CD4-positive, alpha-beta T cell treated with Interleukin-15 for 4 hours (primary cell): ENCODE data around the gene NT5C3B.
"Not testable (repeated sequence)": the region's sequence is repeated elsewhere in the genome, so short reads cannot be mapped to it uniquely, and the experiment has no call there.

ENCODE experiments used
- DNase-seq: peaks from one replicate; pipeline ENCODE4 v3.0.0-alpha.2; 2020; ENCODE audit warnings: low spot score

The NT5C3B gene

GRCh38 chr17:41835800-41836549, at the start of gene NT5C3B:
Gene NT5C3B (minus strand): TSS chr17:41836232. CDS start chr17:41836193, 39 bp downstream.
- peak; percentile 39 for DNase-seq

- DNase-seq: no peak
These were observed 49.7 kb upstream of the NT5C3B start for GRCh38 chr17:41885733-41886132.

- DNase-seq: no peak
These were observed 46.7 kb upstream of the NT5C3B start for GRCh38 chr17:41882756-41883155.

GRCh38 chr17:41880130-41880529, 44.1 kb upstream of the NT5C3B start:
- no peak for DNase-seq

GRCh38 chr17:41874293-41874670, 38.2 kb upstream of the NT5C3B start:
- DNase-seq: not testable (repeated sequence)

- DNase-seq: no peak
These were observed 37.7 kb upstream of the NT5C3B start for GRCh38 chr17:41873559-41874292.

GRCh38 chr17:41871789-41872188, 35.8 kb upstream of the NT5C3B start:
- DNase-seq: no peak

GRCh38 chr17:41870627-41871026, 34.6 kb upstream of the NT5C3B start:
- no peak for DNase-seq

- no peak for DNase-seq
These were observed 34.1 kb upstream of the NT5C3B start for GRCh38 chr17:41870097-41870496.

GRCh38 chr17:41869426-41869825, 33.4 kb upstream of the NT5C3B start:
- DNase-seq: no peak

GRCh38 chr17:41868568-41868967, 32.5 kb upstream of the NT5C3B start:
- DNase-seq: no peak

GRCh38 chr17:41865596-41865893, 29.5 kb upstream of the NT5C3B start:
- no peak for DNase-seq

GRCh38 chr17:41864836-41865595, 29.0 kb upstream of the NT5C3B start, which contains the start of gene KLHL11:
Gene KLHL11 (minus strand): TSS chr17:41865423. CDS start chr17:41865370, 53 bp downstream.
- DNase-seq: peak; percentile 85

- DNase-seq: no peak
These were observed 28.4 kb upstream of the NT5C3B start for GRCh38 chr17:41864498-41864835.

GRCh38 chr17:41863074-41863848, 27.2 kb upstream of the NT5C3B start:
- DNase-seq: no peak

- DNase-seq: no peak
These were observed 24.4 kb upstream of the NT5C3B start for GRCh38 chr17:41860254-41860931.

- DNase-seq: not testable (repeated sequence)
These were observed 15.3 kb upstream of the NT5C3B start for GRCh38 chr17:41851382-41851781.

GRCh38 chr17:41849251-41849990, 13.4 kb upstream of the NT5C3B start:
- no peak for DNase-seq

- DNase-seq: no peak
These were observed 12.8 kb upstream of the NT5C3B start for GRCh38 chr17:41848788-41849187.

GRCh38 chr17:41844971-41845370, 8.9 kb upstream of the NT5C3B start:
- DNase-seq: no peak

- not testable (repeated sequence) for DNase-seq
These were observed 4.7 kb upstream of the NT5C3B start for GRCh38 chr17:41840781-41841180.
